HTR-8/SVneo (cell line): Measurements from ENCODE around the gene SMO.
"Not testable (repeated sequence)": the region's sequence is repeated elsewhere in the genome, so short reads cannot be mapped to it uniquely, and the experiment has no call there.

Experiments
- DNase-seq: peaks from one replicate; pipeline ENCODE4 v3.0.0; 2011; ENCODE audit warnings: low spot score, mixed read lengths; ENCODE audit not compliant: insufficient read length
- FAIRE-seq: peaks from 2 replicates; lab custom pipeline; 2011; peaks lifted over from hg19 to GRCh38; lab: Jason Lieb, UNC

SMO gene

DNA sequence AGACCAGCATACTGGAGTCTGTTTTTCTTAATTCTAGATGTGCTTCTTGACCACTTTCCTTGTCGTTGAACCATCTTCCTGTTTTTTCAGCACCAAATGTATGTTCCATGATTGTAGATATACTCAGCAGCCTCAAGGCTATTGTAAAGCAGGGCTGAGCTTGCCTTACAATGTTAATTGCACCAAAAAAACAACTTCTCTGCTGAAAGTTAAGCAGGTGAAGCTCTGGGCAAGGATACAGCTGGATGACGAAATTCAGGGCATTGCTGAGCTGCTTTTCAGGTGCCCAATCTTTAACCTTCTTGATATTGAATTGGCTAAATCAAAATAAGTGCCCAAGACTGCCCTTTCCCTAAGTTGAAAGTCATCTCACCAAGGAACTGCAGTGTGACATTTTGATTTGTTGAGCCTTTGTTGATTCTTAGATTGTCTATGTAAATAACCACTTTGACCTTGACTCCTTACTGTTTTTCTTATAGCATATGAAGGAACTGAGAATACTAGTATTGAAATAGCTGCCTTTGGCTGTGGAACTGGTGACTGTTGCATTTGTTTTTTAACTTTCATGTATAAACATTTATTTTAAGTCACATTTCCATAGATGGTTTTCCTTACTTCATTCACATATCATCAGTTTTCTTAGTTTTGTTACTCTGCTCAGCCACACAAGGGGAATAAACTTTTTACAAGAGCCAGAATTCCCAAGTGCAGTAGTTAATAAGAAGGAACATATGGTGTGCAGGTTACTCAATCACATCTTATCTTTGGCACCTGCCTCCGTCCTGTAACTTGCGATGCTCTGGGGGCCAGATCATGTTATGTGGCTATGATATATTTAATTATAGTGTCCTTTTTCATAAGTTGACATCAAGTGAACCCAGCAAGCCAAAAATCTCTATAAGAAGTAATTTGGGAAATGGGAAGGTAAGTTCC, 39.5 kb downstream of the SMO start:
- FAIRE-seq = no peak
- no peak for DNase-seq

GRCh38 chr7:129228633-129229032, 40.2 kb downstream of the SMO start:
- DNase-seq (no peak), FAIRE-seq (no peak)

- no peak for DNase-seq
- no peak for FAIRE-seq
Observed at GRCh38 chr7:129231666-129232065, 43.2 kb downstream of the SMO start.

DNA sequence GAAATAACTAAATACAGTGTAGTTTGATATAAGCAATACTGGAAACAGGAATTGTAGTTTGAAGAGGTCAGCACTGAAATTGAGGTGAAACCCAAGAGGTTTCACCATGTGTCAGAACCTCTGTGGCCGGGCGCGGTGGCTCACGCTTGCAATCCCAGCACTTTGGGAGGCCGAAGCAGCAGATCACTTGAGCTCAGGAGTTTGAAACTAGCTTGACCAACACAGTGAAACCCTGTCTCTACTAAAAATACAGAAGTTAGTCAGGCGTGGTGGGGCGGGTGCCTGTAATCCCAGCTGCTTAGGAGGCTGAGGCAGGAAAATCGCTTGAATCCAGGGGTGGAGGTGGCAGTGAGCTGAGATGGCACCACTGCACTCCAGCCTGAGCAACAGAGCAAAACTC, 50.1 kb downstream of the SMO start:
- FAIRE-seq (no peak), DNase-seq (no peak)

GRCh38 chr7:129240119-129240820, 51.8 kb downstream of the SMO start:
- no peak for DNase-seq
- FAIRE-seq = no peak

GRCh38 chr7:129244220-129244619, 55.8 kb downstream of the SMO start:
- DNase-seq = no peak
- FAIRE-seq = no peak

DNA sequence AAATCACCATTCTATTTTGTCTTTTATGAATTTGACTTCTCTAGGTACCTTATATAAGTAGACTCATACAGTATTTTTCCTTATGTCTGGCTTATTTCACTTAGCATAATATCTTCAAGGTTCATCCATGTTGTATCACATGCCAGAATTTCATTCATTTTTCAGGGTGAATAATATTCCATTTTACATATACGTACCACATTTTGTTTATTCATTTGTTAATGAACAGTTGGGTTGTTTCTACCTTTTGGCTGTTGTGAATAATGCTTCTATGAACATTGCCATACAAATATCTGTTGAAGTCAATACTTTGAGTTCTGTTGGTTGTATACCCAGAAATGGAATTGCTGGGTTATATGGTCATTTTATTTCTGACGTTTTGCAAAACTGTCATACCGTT, 57.1 kb downstream of the SMO start:
- FAIRE-seq = no peak

GRCh38 chr7:129247087-129247486, 58.7 kb downstream of the SMO start:
- FAIRE-seq (no peak), DNase-seq (no peak)

More for the DNA sequence above, 57.1 kb downstream of the SMO start:
- DNase-seq = no peak

DNA sequence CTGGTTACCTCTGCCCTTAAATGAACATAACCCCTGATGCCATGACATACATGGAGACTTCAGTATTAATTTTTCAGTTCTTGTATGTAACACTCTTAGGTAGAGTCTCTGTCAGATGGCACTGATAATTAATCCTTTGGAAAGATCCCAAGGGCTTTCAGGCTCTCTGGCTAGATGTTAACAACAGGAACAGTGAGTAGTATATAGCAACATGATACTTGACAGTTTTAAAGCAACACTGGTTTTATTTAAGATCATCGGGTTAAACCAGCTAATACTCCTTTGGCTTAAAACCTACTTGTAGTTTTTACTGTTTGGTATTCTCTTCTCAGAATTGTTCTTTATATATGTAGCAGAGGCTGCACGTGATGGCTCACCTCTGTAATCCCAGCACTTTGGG, 63.7 kb downstream of the SMO start:
- DNase-seq = no peak
- FAIRE-seq = no peak

- not testable (repeated sequence) for FAIRE-seq, DNase-seq
Observed at GRCh38 chr7:129252603-129253002, 64.2 kb downstream of the SMO start.

DNA sequence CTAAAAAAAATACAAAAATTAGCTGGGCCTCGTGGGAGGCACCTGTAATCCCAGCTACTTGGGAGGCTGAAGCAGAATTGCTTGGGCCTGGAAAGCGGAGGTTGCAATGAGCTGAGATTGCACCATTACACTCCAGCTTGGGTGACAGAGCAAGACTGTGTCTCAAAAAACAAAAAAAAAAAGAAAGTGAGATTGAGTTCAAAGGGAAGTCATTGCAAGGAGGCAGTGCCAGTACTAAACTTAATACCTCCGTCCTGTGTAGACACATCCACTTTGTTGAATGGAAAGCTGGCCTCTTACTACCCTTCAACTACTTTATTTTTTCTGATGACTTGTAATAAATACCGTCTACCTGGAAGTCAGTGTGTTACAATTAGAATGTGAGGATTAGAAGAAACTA, 67.4 kb downstream of the SMO start:
- DNase-seq = no peak
- FAIRE-seq = no peak

GRCh38 chr7:129256221-129256620, 67.8 kb downstream of the SMO start:
- FAIRE-seq (no peak), DNase-seq (no peak)

DNA sequence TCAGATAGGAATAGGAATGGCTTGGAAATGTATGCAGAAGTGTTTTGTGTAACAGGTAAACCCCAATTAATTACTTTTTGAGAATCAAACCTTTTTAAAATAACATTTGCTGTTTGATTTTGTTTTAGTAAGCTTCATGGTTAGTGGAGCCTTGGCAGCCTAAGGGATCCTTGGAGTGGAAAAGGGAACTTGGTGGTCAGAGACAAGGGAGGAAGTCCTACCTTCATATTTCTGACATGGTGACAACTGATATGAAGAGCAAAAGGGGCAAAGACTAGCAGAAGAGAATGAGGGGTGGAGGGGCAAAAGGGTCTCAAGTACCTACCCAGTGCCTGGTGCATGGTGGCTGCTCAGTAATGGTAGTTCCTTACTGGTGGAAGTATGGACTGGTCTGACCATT, 68.7 kb downstream of the SMO start:
- no peak for DNase-seq
- no peak for FAIRE-seq

GRCh38 chr7:129258649-129259389, 70.4 kb downstream of the SMO start:
- DNase-seq = no peak

DNA sequence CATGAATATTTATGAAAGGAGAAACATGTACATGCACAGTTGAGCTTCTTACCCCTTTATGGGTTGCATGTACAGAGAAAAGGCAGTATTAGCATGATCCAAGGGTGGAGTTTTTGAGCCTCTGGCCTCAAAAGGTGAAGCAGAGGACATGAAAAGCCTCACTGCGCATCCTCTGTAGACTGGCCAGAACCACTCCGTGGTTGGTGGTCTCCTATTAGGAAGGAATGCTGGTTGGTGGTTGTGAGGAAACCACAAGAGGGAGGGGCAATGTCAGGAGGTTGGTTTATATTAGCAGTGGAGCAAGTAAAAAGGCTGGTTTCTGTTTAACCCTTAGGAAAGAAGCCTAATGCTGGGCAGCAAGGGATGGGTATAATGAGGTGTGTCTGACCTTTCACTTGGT, 73.9 kb downstream of the SMO start:
- no peak for DNase-seq
- FAIRE-seq = no peak

More at GRCh38 chr7:129258649-129259389, 70.4 kb downstream of the SMO start:
- FAIRE-seq = no peak
